ENCODE measurements around the gene SUGP1.

- TF ChIP-seq CTCF (IDR thresholded peaks at IDR 0.05) (no peak), POLR2A (IDR thresholded peaks at IDR 0.05) (no peak)
Measured at GRCh38 chr19:19296953-19297689, 23.2 kb downstream of the SUGP1 start.
